ENCODE measurements around the gene TCF4. TPM values are rescaled to one million over a fixed set of nuclear protein-coding genes. Genes with fewer than 3 reads are reported as not detected.

TCF4 gene
- polyA plus RNA-seq, 1 experiment: 47.3 TPM

GRCh38 chr18:55258088-55258487 is 329.9 kb downstream of the TCF4 start:
- ChIA-PET CTCF (interaction anchor here (0.6 kb wide), 1 partner anchor 34 kb away, joined by 3 read pairs; no protein-coding TSS in a partner anchor), POLR2A (no interaction called here)
- TF ChIP-seq, protein P1, sequence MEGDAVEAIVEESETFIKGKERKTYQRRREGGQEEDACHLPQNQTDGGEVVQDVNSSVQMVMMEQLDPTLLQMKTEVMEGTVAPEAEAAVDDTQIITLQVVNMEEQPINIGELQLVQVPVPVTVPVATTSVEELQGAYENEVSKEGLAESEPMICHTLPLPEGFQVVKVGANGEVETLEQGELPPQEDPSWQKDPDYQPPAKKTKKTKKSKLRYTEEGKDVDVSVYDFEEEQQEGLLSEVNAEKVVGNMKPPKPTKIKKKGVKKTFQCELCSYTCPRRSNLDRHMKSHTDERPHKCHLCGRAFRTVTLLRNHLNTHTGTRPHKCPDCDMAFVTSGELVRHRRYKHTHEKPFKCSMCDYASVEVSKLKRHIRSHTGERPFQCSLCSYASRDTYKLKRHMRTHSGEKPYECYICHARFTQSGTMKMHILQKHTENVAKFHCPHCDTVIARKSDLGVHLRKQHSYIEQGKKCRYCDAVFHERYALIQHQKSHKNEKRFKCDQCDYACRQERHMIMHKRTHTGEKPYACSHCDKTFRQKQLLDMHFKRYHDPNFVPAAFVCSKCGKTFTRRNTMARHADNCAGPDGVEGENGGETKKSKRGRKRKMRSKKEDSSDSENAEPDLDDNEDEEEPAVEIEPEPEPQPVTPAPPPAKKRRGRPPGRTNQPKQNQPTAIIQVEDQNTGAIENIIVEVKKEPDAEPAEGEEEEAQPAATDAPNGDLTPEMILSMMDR (IDR thresholded peaks at IDR 0.05; ENCODE audit: low read depth, low read length): no peak
- Histone ChIP-seq H3K9me3 (ENCODE audit: control insufficient read depth, insufficient read depth, low read length) (no peaks in the 10 kb centered on the region), H3K27ac (ENCODE audit: low read depth, low read length) (no peak overlapping the region), H3K4me3 (ENCODE audit: low read depth, low read length) (no peak overlapping the region), H3K27me3 (ENCODE audit: control insufficient read depth, insufficient read depth, low read length) (no peaks in the 10 kb centered on the region)
- DNase-seq (ENCODE audit: low read depth, low spot score): no peak

DNA sequence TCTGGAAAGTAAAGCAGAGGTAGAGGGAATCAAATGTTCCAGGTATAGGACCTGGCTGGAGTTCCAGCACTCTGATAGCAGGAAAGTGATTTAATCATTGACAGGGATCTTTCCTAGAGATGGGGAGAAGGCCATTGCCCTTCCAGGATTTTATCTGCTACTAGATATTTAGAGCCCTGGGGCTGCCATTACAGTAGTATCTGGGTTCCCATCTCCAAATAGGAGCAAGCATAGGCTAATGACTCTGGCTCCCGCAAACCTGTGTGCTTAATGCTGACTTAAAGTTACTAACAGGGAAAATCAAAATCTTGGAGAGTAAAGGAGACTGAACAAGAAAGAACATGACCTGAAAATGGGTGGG is 331.1 kb downstream of the TCF4 start:
- Histone ChIP-seq H3K4me3 (ENCODE audit: low read depth, low read length) (no peak overlapping the region), H3K27me3 (ENCODE audit: control insufficient read depth, insufficient read depth, low read length) (no peaks in the 10 kb centered on the region), H3K27ac (ENCODE audit: low read depth, low read length) (no peak overlapping the region), H3K9me3 (ENCODE audit: control insufficient read depth, insufficient read depth, low read length) (no peaks in the 10 kb centered on the region)
- ChIA-PET POLR2A (no interaction called here), CTCF (no interaction called here)
- TF ChIP-seq, protein P1 (IDR thresholded peaks at IDR 0.05; ENCODE audit: low read depth, low read length): no peak
- no peak for DNase-seq (ENCODE audit: low read depth, low spot score)

DNA sequence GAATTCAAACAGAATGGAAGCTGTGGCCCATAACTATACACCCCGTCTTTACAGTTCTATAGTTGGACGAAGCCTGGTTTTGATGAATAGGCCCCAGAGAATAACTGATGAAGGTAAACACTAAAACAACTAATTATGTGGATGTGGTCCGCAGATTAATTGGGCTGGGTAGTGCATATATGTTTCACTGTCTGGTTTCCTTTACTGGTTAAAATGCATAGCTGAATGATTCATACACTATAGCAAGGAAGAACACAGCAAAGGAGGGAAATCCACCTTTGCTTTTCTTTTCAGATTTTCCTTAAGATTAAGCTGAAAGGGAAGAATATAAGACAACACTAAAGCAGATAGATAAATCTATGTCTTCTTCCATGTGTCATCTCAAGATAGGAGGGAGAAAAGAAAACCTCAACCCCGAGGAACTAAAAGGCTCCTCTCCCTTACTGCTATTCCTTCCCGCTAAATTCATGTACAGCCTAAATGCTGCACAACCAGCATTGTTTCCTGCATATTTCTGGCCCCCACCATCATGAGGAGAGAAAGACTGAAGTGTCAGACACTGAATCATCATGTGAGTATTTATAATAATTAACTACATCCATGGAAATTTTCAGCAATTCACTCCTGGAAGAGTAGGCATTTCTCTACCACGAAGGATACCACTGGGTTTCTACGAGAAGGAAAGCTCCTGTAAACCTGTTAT is 331.6 kb downstream of the TCF4 start:
- POLR2A ChIA-PET: no interaction called here
- Histone ChIP-seq H3K27ac (ENCODE audit: low read depth, low read length) (no peak overlapping the region), H3K9me3 (ENCODE audit: control insufficient read depth, insufficient read depth, low read length) (no peaks in the 10 kb centered on the region), H3K27me3 (ENCODE audit: control insufficient read depth, insufficient read depth, low read length) (no peaks in the 10 kb centered on the region), H3K4me3 (ENCODE audit: low read depth, low read length) (no peak overlapping the region)
- CTCF ChIA-PET: no interaction called here
- DNase-seq (ENCODE audit: low read depth, low spot score): no peak
- TF ChIP-seq, protein P1 (IDR thresholded peaks at IDR 0.05; ENCODE audit: low read depth, low read length): no peak

DNA sequence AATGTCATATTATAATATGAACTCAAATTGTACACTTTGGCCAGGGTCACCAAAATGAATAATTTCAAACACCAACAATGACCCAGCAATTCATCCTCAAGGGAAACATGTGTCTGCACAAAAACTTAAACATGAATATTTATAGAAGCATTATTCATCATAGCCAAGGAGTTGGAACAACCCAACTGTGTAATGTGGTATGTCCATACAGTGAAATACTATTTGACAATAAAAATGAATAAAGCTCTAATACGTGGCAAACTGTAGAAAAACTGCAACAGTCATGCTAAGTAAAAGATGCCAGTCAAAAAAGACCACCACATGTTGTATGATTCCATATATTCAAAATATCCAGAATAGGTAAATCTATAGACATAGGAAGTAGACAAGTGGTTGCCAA is 334.2 kb downstream of the TCF4 start:
- CTCF ChIA-PET: interaction anchor here (0.5 to 1.7 kb wide), 5 partner anchors 10 to 271 kb away, joined by 3 to 8 read pairs (median 5); no protein-coding TSS in a partner anchor
- no peak for DNase-seq (ENCODE audit: low read depth, low spot score)
- no peak overlapping the region for H3K4me3 ChIP-seq (ENCODE audit: low read depth, low read length)
- TF ChIP-seq, protein P1 (IDR thresholded peaks at IDR 0.05; ENCODE audit: low read depth, low read length): no peak
- POLR2A ChIA-PET: no interaction called here
- H3K9me3 ChIP-seq (ENCODE audit: control insufficient read depth, insufficient read depth, low read length): no peaks in the 10 kb centered on the region
- H3K27ac ChIP-seq (ENCODE audit: low read depth, low read length): no peak overlapping the region
- no peaks in the 10 kb centered on the region for H3K27me3 ChIP-seq (ENCODE audit: control insufficient read depth, insufficient read depth, low read length)

DNA sequence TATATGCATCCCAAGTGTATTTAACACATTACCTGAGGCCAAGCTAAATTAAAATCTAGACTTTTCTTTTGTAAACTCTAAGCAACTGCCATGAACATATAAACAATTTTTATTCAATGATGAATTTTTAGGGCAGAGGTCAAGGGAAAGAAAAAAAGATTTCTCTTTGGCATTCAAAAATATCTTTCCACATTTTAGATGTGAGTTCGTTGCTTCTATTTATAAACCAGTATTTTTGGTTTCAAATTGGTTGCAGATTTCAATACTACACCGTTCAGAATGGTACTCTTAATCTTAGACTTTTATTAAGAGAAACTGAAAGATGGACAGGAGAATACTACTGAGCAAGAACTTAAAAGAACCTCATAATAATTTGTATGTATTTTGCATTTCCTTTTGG is 335.1 kb downstream of the TCF4 start:
- no peak for DNase-seq (ENCODE audit: low read depth, low spot score)
- POLR2A ChIA-PET: no interaction called here
- Histone ChIP-seq H3K9me3 (ENCODE audit: control insufficient read depth, insufficient read depth, low read length) (no peaks in the 10 kb centered on the region), H3K4me3 (ENCODE audit: low read depth, low read length) (no peak overlapping the region), H3K27me3 (ENCODE audit: control insufficient read depth, insufficient read depth, low read length) (no peaks in the 10 kb centered on the region), H3K27ac (ENCODE audit: low read depth, low read length) (no peak overlapping the region)
- TF ChIP-seq, protein P1 (IDR thresholded peaks at IDR 0.05; ENCODE audit: low read depth, low read length): no peak
- CTCF ChIA-PET: interaction anchor here (0.8 to 1.7 kb wide), 4 partner anchors 9 to 270 kb away, joined by 5 to 9 read pairs (median 8); no protein-coding TSS in a partner anchor

Measured in AG04450 (cell line).